Ishikawa (cell line): Measurements from ENCODE around the gene MAD1L1.

ENCODE experiments used
- CREB1 ChIP-seq: IDR thresholded peaks from 2 replicates; pipeline ENCODE4 v1.6.1; 2012; ENCODE audit warnings: low read depth
- EGR1 ChIP-seq: IDR thresholded peaks from 2 replicates; pipeline ENCODE4 v1.6.1; 2012
- FOXM1 ChIP-seq: IDR thresholded peaks from 2 replicates; pipeline ENCODE4 v1.6.1; 2012; ENCODE audit warnings: low read depth, borderline replicate concordance
- MAX ChIP-seq: IDR thresholded peaks from 2 replicates; pipeline ENCODE4 v1.6.1; 2012
- NFIC ChIP-seq: IDR thresholded peaks from 2 replicates; pipeline ENCODE4 v1.6.1; 2012
- RAD21 ChIP-seq: IDR thresholded peaks from 2 replicates; pipeline ENCODE4 v1.6.1; 2012; ENCODE audit warnings: low read depth
- REST ChIP-seq: IDR thresholded peaks from 2 replicates; pipeline ENCODE4 v1.6.1; 2012; ENCODE audit warnings: low read depth, mild to moderate bottlenecking
- TCF12 ChIP-seq: IDR thresholded peaks from 2 replicates; pipeline ENCODE4 v1.6.1; 2012; ENCODE audit warnings: low read depth
- TEAD4 ChIP-seq: IDR thresholded peaks from 2 replicates; pipeline ENCODE4 v1.6.1; 2012
- YY1 ChIP-seq: IDR thresholded peaks from 2 replicates; pipeline ENCODE4 v1.6.1; 2012; ENCODE audit warnings: low read depth
- ZBTB7A ChIP-seq: IDR thresholded peaks from 2 replicates; pipeline ENCODE4 v1.6.1; 2012; ENCODE audit warnings: low read depth
- TF ChIP-seq, protein P1 (sequence below): IDR thresholded peaks from 2 replicates; pipeline ENCODE4 v1.6.1; 2012

GRCh38 chr7:2126621-2127020 lies 106.1 kb downstream of the MAD1L1 start:
- no peak for TF ChIP-seq ZBTB7A
- TF ChIP-seq, protein P1, sequence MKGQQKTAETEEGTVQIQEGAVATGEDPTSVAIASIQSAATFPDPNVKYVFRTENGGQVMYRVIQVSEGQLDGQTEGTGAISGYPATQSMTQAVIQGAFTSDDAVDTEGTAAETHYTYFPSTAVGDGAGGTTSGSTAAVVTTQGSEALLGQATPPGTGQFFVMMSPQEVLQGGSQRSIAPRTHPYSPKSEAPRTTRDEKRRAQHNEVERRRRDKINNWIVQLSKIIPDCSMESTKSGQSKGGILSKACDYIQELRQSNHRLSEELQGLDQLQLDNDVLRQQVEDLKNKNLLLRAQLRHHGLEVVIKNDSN = no peak
- no peak for TF ChIP-seq CREB1
- no peak for TF ChIP-seq MAX
- no peak for TF ChIP-seq EGR1
- no peak for TF ChIP-seq TCF12
- TF ChIP-seq FOXM1 = no peak
- TF ChIP-seq RAD21 = no peak
- TF ChIP-seq TEAD4 = no peak
- no peak for TF ChIP-seq REST
- no peak for TF ChIP-seq YY1
- TF ChIP-seq NFIC = no peak
